ENCODE measurements around the gene ACIN1. TPM values are rescaled to one million over a fixed set of nuclear protein-coding genes. Genes with fewer than 3 reads are reported as not detected.

ACIN1 gene
- total and polyA plus RNA-seq, 10 of the 15 experiments (the other 5 are each of a cell fraction or from before 2014, with no cell fraction given): 4.3 to 148 (median 93.4) TPM

DNA sequence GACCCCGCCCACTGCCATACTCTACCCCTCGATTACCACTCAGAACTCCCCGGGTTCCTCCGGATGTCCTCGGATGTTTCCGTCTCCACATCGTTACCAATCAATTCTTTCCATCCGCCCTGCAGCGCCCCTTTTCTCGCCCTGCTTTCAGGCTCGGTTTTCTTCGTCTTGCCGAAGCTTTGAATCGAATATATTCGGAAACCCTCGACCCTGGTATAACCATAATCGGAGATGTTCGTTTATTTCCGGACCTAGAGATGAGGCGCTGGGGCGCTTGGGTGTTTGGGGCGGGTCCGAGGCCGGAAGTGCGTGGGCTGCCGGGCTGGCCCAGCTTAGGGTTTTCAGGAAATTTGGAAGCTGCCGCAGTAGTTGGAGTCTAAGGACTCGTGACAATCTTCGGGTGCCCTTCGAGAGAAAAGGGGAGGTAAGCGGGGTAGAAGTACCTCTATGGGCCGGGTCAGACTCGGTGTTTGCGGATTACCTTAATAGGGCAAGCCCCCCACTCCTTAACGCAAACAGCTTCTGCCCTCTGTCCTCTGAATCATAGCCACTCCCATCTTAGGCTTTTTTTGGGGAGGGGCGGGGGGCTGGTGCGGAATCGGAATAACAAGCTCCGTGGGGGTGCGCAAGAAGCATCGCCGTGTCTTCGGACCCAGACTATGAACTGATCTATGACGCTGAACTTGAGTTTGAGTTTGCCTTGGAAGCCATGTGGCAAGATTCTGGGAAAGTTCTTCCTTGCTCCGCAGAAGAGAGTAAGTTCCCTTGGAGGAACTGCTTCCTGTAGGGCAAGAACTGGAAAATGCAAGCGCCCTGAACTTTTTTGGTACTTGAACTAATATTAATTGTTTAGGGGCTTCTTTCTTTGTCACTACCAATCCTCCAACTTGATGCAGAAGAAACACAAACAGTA lies 516 bp upstream of the ACIN1 start, which contains the start of gene C14orf119 (continued):
- TF ChIP-seq, protein P1, sequence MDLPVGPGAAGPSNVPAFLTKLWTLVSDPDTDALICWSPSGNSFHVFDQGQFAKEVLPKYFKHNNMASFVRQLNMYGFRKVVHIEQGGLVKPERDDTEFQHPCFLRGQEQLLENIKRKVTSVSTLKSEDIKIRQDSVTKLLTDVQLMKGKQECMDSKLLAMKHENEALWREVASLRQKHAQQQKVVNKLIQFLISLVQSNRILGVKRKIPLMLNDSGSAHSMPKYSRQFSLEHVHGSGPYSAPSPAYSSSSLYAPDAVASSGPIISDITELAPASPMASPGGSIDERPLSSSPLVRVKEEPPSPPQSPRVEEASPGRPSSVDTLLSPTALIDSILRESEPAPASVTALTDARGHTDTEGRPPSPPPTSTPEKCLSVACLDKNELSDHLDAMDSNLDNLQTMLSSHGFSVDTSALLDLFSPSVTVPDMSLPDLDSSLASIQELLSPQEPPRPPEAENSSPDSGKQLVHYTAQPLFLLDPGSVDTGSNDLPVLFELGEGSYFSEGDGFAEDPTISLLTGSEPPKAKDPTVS (IDR thresholded peaks at IDR 0.05; ENCODE audit: low read depth, low read length): no peak
- no peak for TF ChIP-seq CBX3 (IDR thresholded peaks at IDR 0.05; ENCODE audit: borderline replicate concordance, low read depth)
- TF ChIP-seq, protein P2, sequence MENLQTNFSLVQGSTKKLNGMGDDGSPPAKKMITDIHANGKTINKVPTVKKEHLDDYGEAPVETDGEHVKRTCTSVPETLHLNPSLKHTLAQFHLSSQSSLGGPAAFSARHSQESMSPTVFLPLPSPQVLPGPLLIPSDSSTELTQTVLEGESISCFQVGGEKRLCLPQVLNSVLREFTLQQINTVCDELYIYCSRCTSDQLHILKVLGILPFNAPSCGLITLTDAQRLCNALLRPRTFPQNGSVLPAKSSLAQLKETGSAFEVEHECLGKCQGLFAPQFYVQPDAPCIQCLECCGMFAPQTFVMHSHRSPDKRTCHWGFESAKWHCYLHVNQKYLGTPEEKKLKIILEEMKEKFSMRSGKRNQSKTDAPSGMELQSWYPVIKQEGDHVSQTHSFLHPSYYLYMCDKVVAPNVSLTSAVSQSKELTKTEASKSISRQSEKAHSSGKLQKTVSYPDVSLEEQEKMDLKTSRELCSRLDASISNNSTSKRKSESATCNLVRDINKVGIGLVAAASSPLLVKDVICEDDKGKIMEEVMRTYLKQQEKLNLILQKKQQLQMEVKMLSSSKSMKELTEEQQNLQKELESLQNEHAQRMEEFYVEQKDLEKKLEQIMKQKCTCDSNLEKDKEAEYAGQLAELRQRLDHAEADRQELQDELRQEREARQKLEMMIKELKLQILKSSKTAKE (IDR thresholded peaks at IDR 0.05; ENCODE audit: low read depth, poor library complexity, severe bottlenecking): peak; percentile 18
- no peak for TF ChIP-seq ZBED1 (IDR thresholded peaks at IDR 0.05; ENCODE audit: borderline replicate concordance)
- TF ChIP-seq RB1 (IDR thresholded peaks at IDR 0.05; ENCODE audit: borderline replicate concordance): 0 out of 2 replicates have a peak, but pooled peaks have one; percentile 21
- TF ChIP-seq, protein P3, sequence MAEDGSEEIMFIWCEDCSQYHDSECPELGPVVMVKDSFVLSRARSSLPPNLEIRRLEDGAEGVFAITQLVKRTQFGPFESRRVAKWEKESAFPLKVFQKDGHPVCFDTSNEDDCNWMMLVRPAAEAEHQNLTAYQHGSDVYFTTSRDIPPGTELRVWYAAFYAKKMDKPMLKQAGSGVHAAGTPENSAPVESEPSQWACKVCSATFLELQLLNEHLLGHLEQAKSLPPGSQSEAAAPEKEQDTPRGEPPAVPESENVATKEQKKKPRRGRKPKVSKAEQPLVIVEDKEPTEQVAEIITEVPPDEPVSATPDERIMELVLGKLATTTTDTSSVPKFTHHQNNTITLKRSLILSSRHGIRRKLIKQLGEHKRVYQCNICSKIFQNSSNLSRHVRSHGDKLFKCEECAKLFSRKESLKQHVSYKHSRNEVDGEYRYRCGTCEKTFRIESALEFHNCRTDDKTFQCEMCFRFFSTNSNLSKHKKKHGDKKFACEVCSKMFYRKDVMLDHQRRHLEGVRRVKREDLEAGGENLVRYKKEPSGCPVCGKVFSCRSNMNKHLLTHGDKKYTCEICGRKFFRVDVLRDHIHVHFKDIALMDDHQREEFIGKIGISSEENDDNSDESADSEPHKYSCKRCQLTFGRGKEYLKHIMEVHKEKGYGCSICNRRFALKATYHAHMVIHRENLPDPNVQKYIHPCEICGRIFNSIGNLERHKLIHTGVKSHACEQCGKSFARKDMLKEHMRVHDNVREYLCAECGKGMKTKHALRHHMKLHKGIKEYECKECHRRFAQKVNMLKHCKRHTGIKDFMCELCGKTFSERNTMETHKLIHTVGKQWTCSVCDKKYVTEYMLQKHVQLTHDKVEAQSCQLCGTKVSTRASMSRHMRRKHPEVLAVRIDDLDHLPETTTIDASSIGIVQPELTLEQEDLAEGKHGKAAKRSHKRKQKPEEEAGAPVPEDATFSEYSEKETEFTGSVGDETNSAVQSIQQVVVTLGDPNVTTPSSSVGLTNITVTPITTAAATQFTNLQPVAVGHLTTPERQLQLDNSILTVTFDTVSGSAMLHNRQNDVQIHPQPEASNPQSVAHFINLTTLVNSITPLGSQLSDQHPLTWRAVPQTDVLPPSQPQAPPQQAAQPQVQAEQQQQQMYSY (CRISPR knock-in tag; IDR thresholded peaks at IDR 0.05): no peak
- TF ChIP-seq, protein P4, sequence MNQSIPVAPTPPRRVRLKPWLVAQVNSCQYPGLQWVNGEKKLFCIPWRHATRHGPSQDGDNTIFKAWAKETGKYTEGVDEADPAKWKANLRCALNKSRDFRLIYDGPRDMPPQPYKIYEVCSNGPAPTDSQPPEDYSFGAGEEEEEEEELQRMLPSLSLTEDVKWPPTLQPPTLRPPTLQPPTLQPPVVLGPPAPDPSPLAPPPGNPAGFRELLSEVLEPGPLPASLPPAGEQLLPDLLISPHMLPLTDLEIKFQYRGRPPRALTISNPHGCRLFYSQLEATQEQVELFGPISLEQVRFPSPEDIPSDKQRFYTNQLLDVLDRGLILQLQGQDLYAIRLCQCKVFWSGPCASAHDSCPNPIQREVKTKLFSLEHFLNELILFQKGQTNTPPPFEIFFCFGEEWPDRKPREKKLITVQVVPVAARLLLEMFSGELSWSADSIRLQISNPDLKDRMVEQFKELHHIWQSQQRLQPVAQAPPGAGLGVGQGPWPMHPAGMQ (IDR thresholded peaks at IDR 0.05; ENCODE audit: borderline replicate concordance): no peak
- TF ChIP-seq ZNF622 (IDR thresholded peaks at IDR 0.05): no peak
- TF ChIP-seq, protein P5, sequence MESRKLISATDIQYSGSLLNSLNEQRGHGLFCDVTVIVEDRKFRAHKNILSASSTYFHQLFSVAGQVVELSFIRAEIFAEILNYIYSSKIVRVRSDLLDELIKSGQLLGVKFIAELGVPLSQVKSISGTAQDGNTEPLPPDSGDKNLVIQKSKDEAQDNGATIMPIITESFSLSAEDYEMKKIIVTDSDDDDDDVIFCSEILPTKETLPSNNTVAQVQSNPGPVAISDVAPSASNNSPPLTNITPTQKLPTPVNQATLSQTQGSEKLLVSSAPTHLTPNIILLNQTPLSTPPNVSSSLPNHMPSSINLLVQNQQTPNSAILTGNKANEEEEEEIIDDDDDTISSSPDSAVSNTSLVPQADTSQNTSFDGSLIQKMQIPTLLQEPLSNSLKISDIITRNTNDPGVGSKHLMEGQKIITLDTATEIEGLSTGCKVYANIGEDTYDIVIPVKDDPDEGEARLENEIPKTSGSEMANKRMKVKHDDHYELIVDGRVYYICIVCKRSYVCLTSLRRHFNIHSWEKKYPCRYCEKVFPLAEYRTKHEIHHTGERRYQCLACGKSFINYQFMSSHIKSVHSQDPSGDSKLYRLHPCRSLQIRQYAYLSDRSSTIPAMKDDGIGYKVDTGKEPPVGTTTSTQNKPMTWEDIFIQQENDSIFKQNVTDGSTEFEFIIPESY (IDR thresholded peaks at IDR 0.05): no peak
- no peak for TF ChIP-seq MYB (IDR thresholded peaks at IDR 0.05; ENCODE audit: borderline replicate concordance, low read depth, low read length)
- TF ChIP-seq, protein P6, sequence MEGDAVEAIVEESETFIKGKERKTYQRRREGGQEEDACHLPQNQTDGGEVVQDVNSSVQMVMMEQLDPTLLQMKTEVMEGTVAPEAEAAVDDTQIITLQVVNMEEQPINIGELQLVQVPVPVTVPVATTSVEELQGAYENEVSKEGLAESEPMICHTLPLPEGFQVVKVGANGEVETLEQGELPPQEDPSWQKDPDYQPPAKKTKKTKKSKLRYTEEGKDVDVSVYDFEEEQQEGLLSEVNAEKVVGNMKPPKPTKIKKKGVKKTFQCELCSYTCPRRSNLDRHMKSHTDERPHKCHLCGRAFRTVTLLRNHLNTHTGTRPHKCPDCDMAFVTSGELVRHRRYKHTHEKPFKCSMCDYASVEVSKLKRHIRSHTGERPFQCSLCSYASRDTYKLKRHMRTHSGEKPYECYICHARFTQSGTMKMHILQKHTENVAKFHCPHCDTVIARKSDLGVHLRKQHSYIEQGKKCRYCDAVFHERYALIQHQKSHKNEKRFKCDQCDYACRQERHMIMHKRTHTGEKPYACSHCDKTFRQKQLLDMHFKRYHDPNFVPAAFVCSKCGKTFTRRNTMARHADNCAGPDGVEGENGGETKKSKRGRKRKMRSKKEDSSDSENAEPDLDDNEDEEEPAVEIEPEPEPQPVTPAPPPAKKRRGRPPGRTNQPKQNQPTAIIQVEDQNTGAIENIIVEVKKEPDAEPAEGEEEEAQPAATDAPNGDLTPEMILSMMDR (IDR thresholded peaks at IDR 0.05 in 2 of 3, conservative IDR thresholded peaks at IDR 0.05 in 1 of 3; ENCODE audit: control insufficient read depth in 2 of 3, extremely low read depth in 1 of 3, insufficient read depth in 1 of 3, low read depth in 3 of 3, low read length in 3 of 3): no peak
- TF ChIP-seq, protein P7, sequence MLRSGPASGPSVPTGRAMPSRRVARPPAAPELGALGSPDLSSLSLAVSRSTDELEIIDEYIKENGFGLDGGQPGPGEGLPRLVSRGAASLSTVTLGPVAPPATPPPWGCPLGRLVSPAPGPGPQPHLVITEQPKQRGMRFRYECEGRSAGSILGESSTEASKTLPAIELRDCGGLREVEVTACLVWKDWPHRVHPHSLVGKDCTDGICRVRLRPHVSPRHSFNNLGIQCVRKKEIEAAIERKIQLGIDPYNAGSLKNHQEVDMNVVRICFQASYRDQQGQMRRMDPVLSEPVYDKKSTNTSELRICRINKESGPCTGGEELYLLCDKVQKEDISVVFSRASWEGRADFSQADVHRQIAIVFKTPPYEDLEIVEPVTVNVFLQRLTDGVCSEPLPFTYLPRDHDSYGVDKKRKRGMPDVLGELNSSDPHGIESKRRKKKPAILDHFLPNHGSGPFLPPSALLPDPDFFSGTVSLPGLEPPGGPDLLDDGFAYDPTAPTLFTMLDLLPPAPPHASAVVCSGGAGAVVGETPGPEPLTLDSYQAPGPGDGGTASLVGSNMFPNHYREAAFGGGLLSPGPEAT (IDR thresholded peaks at IDR 0.05; ENCODE audit: low read depth): peak; percentile 71

All from GM12878 (cell line).